GM12873 (cell line): ENCODE data around the gene BCL2.

Experiments used
- TF ChIP-seq, protein P1 (sequence below): IDR thresholded peaks from 2 replicates; pipeline ENCODE4 v1.5.1; 2012; ENCODE audit warnings: low read depth, mild to moderate bottlenecking, moderate library complexity, low read length, control low read depth; ENCODE audit not compliant: insufficient read depth; ENCODE audit errors: missing control alignments

The BCL2 gene

DNA sequence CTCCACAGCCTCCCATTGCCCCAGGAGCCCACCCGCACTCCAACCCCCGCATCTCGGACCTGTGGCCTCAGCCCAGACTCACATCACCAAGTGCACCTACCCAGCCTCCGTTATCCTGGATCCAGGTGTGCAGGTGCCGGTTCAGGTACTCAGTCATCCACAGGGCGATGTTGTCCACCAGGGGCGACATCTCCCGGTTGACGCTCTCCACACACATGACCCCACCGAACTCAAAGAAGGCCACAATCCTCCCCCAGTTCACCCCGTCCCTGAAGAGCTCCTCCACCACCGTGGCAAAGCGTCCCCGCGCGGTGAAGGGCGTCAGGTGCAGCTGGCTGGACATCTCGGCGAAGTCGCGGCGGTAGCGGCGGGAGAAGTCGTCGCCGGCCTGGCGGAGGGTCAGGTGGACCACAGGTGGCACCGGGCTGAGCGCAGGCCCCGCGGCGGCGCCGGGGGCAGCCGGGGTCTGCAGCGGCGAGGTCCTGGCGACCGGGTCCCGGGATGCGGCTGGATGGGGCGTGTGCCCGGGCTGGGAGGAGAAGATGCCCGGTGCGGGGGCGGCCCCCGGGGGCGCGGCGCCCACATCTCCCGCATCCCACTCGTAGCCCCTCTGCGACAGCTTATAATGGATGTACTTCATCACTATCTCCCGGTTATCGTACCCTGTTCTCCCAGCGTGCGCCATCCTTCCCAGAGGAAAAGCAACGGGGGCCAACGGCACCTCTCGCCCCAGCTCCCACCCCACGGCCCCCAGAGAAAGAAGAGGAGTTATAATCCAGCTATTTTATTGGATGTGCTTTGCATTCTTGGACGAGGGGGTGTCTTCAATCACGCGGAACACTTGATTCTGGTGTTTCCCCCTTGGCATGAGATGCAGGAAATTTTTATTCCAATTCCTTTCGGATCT lies 1.3 kb downstream of the BCL2 start:
- TF ChIP-seq, protein P1, sequence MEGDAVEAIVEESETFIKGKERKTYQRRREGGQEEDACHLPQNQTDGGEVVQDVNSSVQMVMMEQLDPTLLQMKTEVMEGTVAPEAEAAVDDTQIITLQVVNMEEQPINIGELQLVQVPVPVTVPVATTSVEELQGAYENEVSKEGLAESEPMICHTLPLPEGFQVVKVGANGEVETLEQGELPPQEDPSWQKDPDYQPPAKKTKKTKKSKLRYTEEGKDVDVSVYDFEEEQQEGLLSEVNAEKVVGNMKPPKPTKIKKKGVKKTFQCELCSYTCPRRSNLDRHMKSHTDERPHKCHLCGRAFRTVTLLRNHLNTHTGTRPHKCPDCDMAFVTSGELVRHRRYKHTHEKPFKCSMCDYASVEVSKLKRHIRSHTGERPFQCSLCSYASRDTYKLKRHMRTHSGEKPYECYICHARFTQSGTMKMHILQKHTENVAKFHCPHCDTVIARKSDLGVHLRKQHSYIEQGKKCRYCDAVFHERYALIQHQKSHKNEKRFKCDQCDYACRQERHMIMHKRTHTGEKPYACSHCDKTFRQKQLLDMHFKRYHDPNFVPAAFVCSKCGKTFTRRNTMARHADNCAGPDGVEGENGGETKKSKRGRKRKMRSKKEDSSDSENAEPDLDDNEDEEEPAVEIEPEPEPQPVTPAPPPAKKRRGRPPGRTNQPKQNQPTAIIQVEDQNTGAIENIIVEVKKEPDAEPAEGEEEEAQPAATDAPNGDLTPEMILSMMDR: peak; percentile 96

DNA sequence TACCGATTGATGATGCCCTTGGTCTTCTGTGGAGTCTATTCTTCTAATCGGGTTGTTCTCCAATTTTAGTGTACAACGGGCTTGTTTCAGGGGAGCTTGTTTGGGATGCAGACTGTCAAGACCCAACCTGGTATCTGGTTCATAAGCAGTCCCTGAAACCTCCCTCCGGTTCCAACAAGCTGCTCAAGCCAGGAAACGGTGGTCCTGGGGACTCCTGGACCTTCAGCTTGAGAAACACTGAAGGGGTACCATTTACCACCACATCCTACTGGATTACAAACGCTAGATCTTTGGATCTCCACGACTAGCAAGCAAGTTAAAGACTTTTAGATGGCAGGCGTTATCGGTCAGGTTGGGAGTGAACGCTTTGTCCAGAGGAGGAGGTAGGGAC lies 2.0 kb downstream of the BCL2 start:
- TF ChIP-seq, protein P1: no peak

DNA sequence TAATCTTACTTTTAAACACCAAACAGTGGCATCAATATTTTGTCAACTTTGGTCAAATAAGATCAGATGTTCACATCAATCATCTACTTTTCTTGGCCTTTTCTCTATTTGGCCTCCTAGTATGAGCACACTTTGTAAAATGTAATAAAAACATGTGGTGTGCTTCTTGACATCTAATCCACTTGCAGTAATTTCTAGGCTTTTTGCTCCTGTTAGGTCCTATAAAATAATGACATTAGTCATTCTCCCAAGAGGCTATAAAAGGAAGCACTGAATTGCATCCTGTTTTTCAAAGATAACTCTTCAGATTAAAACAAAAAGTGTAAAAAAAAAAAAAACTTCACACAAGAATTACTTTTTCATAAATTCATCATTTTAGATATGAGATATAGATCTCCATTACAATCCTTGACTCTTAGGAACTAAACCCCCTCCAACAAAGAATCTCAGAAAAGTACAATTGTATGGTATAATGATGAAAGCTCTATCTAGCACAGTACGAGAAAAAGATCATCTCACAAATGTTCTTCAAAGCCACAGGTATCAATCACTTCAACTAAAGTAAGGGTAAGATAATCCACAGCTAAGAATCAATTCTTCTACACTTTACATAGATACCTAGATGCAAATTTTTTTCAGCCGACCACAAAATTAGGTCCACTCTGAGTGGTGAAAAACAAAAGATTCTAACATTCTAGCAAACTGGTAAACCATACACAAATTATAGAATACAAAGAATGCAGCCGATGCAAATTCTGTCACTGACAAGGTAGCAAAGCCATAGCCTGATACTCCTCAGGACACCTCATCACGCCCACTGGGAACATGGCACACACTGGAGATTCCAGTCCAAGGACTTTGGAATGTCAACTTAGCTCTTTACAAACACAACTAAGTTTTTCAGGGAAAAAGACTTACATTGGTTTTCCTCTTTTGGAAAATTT lies 2.7 kb downstream of the BCL2 start:
- TF ChIP-seq, protein P1: no peak

DNA sequence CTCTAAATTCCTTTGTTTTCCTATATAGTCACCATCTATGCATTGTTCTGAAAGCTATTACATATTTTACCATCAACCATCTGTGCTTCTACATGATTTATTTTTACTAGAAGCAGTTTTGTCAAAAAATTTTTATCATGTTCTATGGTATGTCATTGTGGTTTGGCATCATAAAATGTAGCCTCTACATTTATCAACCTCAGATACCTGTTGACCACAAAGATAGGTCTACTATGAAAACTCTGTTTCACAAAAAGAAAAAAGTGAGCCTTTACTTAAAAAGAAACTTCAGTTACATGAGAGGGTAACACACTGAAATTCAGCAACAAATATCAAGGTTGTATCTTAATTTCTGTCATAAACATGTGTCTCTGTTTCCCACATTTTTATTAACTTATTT lies 3.7 kb downstream of the BCL2 start:
- TF ChIP-seq, protein P1: no peak

DNA sequence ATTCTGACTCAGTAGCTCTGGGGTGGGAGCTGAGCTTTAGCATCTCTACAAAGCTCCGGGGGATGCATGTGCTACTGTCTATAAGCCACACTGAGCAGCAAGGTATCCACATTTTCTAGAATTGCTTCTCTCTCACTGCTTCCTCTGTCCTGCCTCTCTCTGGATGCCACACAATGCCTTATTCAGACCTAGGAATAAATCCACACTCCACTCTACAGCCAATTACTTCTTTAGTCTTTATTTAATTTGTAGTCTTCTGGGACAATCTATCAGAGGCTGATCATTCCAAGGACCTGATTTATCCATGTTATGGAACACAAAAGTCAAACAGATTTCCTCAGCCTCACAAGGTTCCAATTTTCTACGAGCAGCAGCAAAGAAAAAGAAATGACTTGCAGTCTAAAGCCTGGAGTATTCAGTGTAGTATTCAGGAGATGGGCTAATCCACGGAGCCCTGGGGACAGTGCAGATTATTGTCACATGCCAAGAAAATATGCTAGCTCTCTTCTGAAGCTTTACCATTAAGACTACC lies 4.4 kb downstream of the BCL2 start:
- TF ChIP-seq, protein P1: no peak

DNA sequence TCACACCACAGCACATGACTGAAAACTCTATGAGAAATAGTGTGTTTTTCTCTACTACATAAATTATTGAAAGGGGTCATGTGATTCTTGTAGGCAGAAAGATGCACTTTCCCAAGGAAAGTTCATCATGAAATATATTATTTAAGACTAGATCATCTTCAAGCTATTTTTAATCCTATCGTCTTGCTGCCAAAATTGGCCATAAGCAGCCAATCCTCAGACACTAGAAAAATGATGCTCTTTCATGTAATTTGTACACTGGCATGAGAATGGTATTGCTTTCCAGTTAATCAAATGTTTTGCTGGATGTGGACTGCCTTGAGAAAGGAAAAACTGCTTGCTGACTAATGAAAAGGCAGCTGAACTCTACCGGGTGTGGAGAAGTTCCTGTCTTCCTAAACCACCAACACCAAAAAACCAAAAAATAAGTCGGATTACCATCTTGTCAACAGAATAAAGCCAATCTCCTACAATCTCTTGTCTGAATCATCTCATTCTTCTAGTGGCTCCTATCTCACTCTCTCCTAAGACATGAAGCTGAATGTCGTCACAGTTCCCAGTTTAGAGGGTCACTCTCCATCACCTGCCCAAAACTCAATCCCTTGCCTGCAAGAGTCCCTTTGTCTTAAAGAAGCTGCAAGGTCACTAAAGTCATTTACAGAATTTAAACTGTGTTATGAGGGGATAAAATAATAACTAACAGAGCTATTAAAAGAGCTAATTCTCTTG lies 5.3 kb downstream of the BCL2 start:
- TF ChIP-seq, protein P1: no peak
